Stomach (tissue), 4 donors: Measurements from ENCODE around the gene MIOX.

Source experiments
- EP300 ChIP-seq: sonication (generic); formaldehyde crosslinking; IDR thresholded peaks from one replicate; pipeline ENCODE4 v1.6.1; 2017; ENCODE audit warnings: antibody characterized with exemption
- POLR2A ChIP-seq, 4 donors: fragments of 450-650 bp; IDR thresholded peaks; one replicate each; pipeline ENCODE4 v1.6.1; 2016; ENCODE audit warnings: antibody characterized with exemption in 4 of 4, control low read depth in 2 of 4, mild to moderate bottlenecking in 1 of 4, moderate library complexity in 1 of 4
- POLR2AphosphoS5 ChIP-seq, 3 donors: sonication (generic); formaldehyde crosslinking; IDR thresholded peaks; one replicate each; pipeline ENCODE4 v1.6.1; 2016; ENCODE audit warnings: antibody characterized with exemption in 3 of 3
- TF ChIP-seq, protein P1 (sequence below), 7 experiments: fragments of 450-650 bp in 4 of 7; fragments of 200-600 bp in 3 of 7; sonication (generic) in 3 of 7; IDR thresholded peaks; one replicate each; pipeline ENCODE4 v1.5.1; 2016 to 2019; ENCODE audit warnings: antibody characterized with exemption in 7 of 7, control low read depth in 2 of 7, mild to moderate bottlenecking in 1 of 7

DNA sequence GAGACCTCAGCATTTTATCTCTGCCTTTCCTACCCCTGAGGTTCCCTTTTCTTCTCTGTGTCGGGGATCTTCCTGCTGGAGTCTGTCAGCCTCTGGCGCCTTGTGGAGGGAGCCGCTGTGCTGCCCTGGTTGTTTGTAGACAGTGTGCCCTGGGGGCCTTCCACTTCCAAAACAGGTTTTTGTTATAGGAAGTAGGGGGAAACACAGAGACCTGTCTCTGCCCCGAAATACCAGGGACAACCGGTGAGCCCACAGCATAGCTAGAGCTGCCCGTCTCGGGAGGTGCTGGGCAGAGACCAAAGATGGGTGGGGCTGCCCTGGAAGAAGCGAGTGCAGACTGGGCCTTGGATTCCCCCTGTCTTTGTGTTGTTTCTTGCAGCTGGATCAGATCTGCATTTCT lies 29.4 kb downstream of the MIOX start:
- TF ChIP-seq, protein P1, sequence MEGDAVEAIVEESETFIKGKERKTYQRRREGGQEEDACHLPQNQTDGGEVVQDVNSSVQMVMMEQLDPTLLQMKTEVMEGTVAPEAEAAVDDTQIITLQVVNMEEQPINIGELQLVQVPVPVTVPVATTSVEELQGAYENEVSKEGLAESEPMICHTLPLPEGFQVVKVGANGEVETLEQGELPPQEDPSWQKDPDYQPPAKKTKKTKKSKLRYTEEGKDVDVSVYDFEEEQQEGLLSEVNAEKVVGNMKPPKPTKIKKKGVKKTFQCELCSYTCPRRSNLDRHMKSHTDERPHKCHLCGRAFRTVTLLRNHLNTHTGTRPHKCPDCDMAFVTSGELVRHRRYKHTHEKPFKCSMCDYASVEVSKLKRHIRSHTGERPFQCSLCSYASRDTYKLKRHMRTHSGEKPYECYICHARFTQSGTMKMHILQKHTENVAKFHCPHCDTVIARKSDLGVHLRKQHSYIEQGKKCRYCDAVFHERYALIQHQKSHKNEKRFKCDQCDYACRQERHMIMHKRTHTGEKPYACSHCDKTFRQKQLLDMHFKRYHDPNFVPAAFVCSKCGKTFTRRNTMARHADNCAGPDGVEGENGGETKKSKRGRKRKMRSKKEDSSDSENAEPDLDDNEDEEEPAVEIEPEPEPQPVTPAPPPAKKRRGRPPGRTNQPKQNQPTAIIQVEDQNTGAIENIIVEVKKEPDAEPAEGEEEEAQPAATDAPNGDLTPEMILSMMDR (IDR thresholded peaks at IDR 0.05) = no peak
- TF ChIP-seq POLR2AphosphoS5 (IDR thresholded peaks at IDR 0.05) = no peak
- no peak for TF ChIP-seq POLR2A (IDR thresholded peaks at IDR 0.05)
- no peak for TF ChIP-seq EP300
